Fibroblast of mammary gland (primary cell): Measurements from ENCODE around the gene ANKRD9.

ENCODE experiments used
- DNase-seq: peaks from one replicate; pipeline ENCODE4 v3.0.0-alpha.2; 2010; ENCODE audit warnings: low read depth
- H3K4me3 ChIP-seq: 2 replicates; pipeline ENCODE4 v1.5.1; 2011; ENCODE audit warnings: low read depth, mild to moderate bottlenecking, low read length, moderate library complexity; ENCODE audit not compliant: control insufficient read depth
- CTCF ChIP-seq: conservative IDR thresholded peaks from 2 replicates; pipeline ENCODE4 v1.5.1; 2011; ENCODE audit warnings: low read depth, low read length, inconsistent platforms; ENCODE audit not compliant: control insufficient read depth, insufficient read depth

ANKRD9 gene

GRCh38 chr14:102509746-102510615 lies at the start of gene ANKRD9:
TSS of gene ANKRD9 (minus strand) at chr14:102509776. CDS start at chr14:102507889, 1,887 bp downstream.
- TF ChIP-seq CTCF: no peak
- H3K4me3 ChIP-seq: peak within 1 kb of the TSS; percentile 60

GRCh38 chr14:102558556-102558955 lies 49.0 kb upstream of the ANKRD9 start:
- DNase-seq: no peak
- no peak for TF ChIP-seq CTCF

More at GRCh38 chr14:102509746-102510615, at the start of gene ANKRD9:
- DNase-seq: peak; percentile 87

GRCh38 chr14:102557434-102558226 lies 48.1 kb upstream of the ANKRD9 start:
- no peak overlapping the region for H3K4me3 ChIP-seq
- DNase-seq: no peak
- no peak for TF ChIP-seq CTCF

More at GRCh38 chr14:102558556-102558955, 49.0 kb upstream of the ANKRD9 start:
- no peak overlapping the region for H3K4me3 ChIP-seq

- DNase-seq: no peak
- no peak overlapping the region for H3K4me3 ChIP-seq
- TF ChIP-seq CTCF: no peak
Observed at GRCh38 chr14:102556098-102556677, 46.6 kb upstream of the ANKRD9 start.

- DNase-seq: no peak
- no peak for TF ChIP-seq CTCF
- peak overlapping the region; percentile 49 for H3K4me3 ChIP-seq
Observed at GRCh38 chr14:102554821-102555819, 45.5 kb upstream of the ANKRD9 start.
